ENCODE data around the gene HMX3.

DNA sequence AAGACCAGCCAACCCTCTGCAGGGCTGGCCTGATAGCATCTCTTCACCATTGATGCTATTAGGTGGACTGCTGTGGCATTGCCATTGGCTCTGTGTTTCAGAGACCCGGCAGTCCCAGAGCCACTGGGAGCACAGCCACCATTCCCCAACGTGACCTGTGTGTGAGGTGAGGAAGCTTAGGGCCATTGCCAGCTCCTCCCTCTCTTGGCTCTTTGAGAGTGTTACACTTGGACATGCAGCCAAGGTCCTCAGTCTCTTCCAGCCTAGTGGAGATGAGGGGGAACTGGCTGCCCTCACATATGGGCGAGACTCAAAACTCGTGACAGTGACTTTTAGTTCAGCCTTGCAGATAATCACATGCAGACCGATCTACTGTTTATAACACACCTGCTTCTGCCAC lies 39.3 kb upstream of the HMX3 start:
- TF ChIP-seq, protein P1, sequence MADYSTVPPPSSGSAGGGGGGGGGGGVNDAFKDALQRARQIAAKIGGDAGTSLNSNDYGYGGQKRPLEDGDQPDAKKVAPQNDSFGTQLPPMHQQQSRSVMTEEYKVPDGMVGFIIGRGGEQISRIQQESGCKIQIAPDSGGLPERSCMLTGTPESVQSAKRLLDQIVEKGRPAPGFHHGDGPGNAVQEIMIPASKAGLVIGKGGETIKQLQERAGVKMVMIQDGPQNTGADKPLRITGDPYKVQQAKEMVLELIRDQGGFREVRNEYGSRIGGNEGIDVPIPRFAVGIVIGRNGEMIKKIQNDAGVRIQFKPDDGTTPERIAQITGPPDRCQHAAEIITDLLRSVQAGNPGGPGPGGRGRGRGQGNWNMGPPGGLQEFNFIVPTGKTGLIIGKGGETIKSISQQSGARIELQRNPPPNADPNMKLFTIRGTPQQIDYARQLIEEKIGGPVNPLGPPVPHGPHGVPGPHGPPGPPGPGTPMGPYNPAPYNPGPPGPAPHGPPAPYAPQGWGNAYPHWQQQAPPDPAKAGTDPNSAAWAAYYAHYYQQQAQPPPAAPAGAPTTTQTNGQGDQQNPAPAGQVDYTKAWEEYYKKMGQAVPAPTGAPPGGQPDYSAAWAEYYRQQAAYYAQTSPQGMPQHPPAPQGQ (CRISPR knock-in tag; IDR thresholded peaks at IDR 0.05; ENCODE audit: borderline replicate concordance), result no peak
- TF ChIP-seq POLR2A (IDR thresholded peaks at IDR 0.05; ENCODE audit: insufficient read depth in 1 of 2, low read depth in 2 of 2, low read length in 2 of 2) (no peak), ZNF558 (CRISPR knock-in tag; IDR thresholded peaks at IDR 0.05; ENCODE audit: borderline replicate concordance) (no peak), NR1H2 (CRISPR knock-in tag; IDR thresholded peaks at IDR 0.05; ENCODE audit: borderline replicate concordance, low read depth) (no peak), AKAP8 (CRISPR knock-in tag; IDR thresholded peaks at IDR 0.05) (no peak), SP140L (CRISPR knock-in tag; IDR thresholded peaks at IDR 0.05; ENCODE audit: borderline replicate concordance) (no peak), SETDB1 (CRISPR knock-in tag; IDR thresholded peaks at IDR 0.05; ENCODE audit: borderline replicate concordance) (no peak), ZNF121 (CRISPR knock-in tag; IDR thresholded peaks at IDR 0.05) (no peak)
- TF ChIP-seq, protein P2, sequence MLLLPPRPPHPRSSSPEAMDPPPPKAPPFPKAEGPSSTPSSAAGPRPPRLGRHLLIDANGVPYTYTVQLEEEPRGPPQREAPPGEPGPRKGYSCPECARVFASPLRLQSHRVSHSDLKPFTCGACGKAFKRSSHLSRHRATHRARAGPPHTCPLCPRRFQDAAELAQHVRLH (CRISPR knock-in tag; IDR thresholded peaks at IDR 0.05; ENCODE audit: borderline replicate concordance, low read depth), result no peak
